ENCODE data around the gene SLC25A27. TPM values are rescaled to one million over a fixed set of nuclear protein-coding genes. Genes with fewer than 3 reads are reported as not detected.

SLC25A27 gene
- total RNA-seq, 1 donor from 2014 or later, result 0.78 TPM

- intact Hi-C loops (cut with micrococcal nuclease), result no loop called here
- TF ChIP-seq CTCF (IDR thresholded peaks at IDR 0.05), result no peak
- Mint-ChIP-seq H3K4me3 (no peak overlapping the region), H3K27ac (no peak overlapping the region), H3K9me3 (no peaks in the 10 kb centered on the region), H3K36me3 (ENCODE audit: low read depth) (no peaks in the 10 kb centered on the region), H3K27me3 (peaks cover 13% of the 10 kb centered on the region), H3K4me1 (no peaks in the 10 kb centered on the region)
- ChIA-PET CTCF (no interaction called here), POLR2A (no interaction called here)
- ATAC-seq (ENCODE audit: low read depth) (no peak), DNase-seq (no peak)
Measured at GRCh38 chr6:46704562-46704961, 51.8 kb downstream of the SLC25A27 start.

DNA sequence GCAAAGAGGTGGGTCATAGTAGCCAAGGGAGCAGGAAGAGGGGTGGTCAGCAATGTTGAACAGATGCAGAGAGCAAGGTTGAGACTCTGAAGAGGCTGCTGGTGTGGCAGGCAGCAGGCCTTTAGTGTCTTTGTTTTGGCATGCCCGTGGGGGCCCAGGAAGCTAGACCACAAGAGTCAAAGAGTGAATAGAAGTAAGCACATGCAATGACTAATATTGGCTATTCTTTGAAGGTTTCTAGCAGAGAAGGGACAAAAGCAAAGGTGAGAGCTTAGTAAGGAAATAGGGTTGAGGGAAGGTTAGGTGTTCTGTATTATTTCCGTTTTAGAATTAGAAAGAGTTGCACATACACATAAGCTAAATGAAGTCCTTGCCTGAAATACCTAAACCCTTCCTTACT is 53.7 kb downstream of the SLC25A27 start:
- Mint-ChIP-seq H3K4me3 (no peak overlapping the region), H3K27ac (no peak overlapping the region), H3K27me3 (peaks cover 10% of the 10 kb centered on the region), H3K36me3 (ENCODE audit: low read depth) (no peaks in the 10 kb centered on the region), H3K9me3 (no peaks in the 10 kb centered on the region), H3K4me1 (no peaks in the 10 kb centered on the region)
- no peak for TF ChIP-seq CTCF (IDR thresholded peaks at IDR 0.05)
- DNase-seq (no peak), ATAC-seq (ENCODE audit: low read depth) (no peak)
- intact Hi-C loops (cut with micrococcal nuclease), result no loop called here
- ChIA-PET CTCF (no interaction called here), POLR2A (no interaction called here)

GRCh38 chr6:46711491-46711890 is 58.7 kb downstream of the SLC25A27 start:
- no peaks in the 10 kb centered on the region for H3K4me1 Mint-ChIP-seq
- no peaks in the 10 kb centered on the region for H3K36me3 Mint-ChIP-seq (ENCODE audit: low read depth)
- POLR2A ChIA-PET, result no interaction called here
- no peaks in the 10 kb centered on the region for H3K9me3 Mint-ChIP-seq
- TF ChIP-seq CTCF (IDR thresholded peaks at IDR 0.05), result no peak
- no peak overlapping the region for H3K4me3 Mint-ChIP-seq
- no peak for ATAC-seq (ENCODE audit: low read depth)
- CTCF ChIA-PET, result no interaction called here
- intact Hi-C loops (cut with micrococcal nuclease), result no loop called here
- peaks cover 2% of the 10 kb centered on the region for H3K27me3 Mint-ChIP-seq
- no peak overlapping the region for H3K27ac Mint-ChIP-seq
- no peak for DNase-seq

DNA sequence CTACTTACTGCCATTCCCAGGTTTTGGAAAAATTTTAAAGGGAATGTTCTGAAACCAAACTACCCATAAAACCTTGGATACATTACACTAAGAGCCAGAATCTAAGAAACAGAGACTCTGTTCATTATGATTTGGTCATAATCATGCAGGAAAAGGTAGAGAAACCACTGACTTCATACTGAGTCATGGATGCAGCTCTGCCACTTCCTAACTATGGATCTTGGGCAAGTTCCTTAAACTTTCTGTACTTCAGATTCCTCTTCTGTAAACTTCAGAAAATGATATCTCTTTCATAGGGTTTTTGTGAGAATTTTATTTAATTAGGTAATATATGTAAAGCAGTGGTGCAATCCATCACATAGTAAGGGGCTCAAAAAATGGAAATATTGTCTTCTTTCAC is 62.4 kb downstream of the SLC25A27 start:
- intact Hi-C loops (cut with micrococcal nuclease), result no loop called here
- Mint-ChIP-seq H3K27me3 (peaks cover 13% of the 10 kb centered on the region), H3K9me3 (no peaks in the 10 kb centered on the region), H3K4me1 (no peaks in the 10 kb centered on the region), H3K27ac (no peak overlapping the region), H3K4me3 (no peak overlapping the region), H3K36me3 (ENCODE audit: low read depth) (no peaks in the 10 kb centered on the region)
- CTCF ChIA-PET, result no interaction called here
- no peak for TF ChIP-seq CTCF (IDR thresholded peaks at IDR 0.05)
- DNase-seq (no peak), ATAC-seq (ENCODE audit: low read depth) (no peak)
- POLR2A ChIA-PET, result no interaction called here

- CTCF ChIA-PET, result no interaction called here
- Mint-ChIP-seq H3K27ac (no peak overlapping the region), H3K36me3 (ENCODE audit: low read depth) (no peaks in the 10 kb centered on the region), H3K4me3 (no peak overlapping the region), H3K9me3 (no peaks in the 10 kb centered on the region), H3K4me1 (no peaks in the 10 kb centered on the region), H3K27me3 (peaks cover 21% of the 10 kb centered on the region)
- no peak for DNase-seq
- ATAC-seq (ENCODE audit: low read depth), result no peak
- intact Hi-C loops (cut with micrococcal nuclease), result no loop called here
- POLR2A ChIA-PET, result no interaction called here
- no peak for TF ChIP-seq CTCF (IDR thresholded peaks at IDR 0.05)
Measured at GRCh38 chr6:46719099-46719498, 66.3 kb downstream of the SLC25A27 start.

Data from activated B cell treated with CpG ODN at 0.5 μM for 24 hours (primary cell).